MM.1S (cell line): ENCODE data around the gene CACNA1D.

Experiments used
- EZH2 ChIP-seq: fragments of 300-600 bp; sonication (generic); optimal IDR thresholded peaks from 2 replicates; pipeline ENCODE3; 2017; ENCODE audit warnings: low read depth, mild to moderate bottlenecking, antibody characterized with exemption, low read length, mixed read lengths
- EZH2phosphoT487 ChIP-seq: fragments of 300-600 bp; sonication (generic); IDR thresholded peaks from 2 replicates; pipeline ENCODE4 v1.6.1; 2018; ENCODE audit warnings: antibody characterized with exemption, low read length
- TF ChIP-seq, protein P1 (sequence below): fragments of 300-600 bp; sonication (generic); IDR thresholded peaks from 2 replicates; pipeline ENCODE4 v1.5.1; 2016; ENCODE audit warnings: antibody characterized with exemption, low read length, mixed read lengths

DNA sequence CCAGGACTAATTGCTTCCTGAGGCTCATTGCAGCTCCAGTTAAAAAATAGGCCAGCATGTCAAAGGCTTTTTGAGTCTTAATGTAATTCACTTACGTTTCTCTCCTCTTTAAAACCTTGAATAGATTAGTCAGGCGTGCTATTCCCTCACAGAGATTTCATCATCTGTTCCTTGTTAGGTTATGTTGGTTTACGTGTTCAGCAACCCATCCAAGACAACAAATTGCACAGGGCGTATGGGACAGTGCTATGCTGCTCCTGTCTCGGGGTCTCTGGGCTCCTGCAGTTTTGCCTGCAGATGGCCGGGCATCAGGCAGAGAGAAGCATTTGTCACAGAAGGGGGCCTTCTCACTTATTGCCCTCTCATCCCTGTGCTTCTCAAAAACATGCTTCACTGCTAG, 234.7 kb downstream of the CACNA1D start:
- TF ChIP-seq EZH2phosphoT487 (no peak), EZH2 (no peak)
- TF ChIP-seq, protein P1, sequence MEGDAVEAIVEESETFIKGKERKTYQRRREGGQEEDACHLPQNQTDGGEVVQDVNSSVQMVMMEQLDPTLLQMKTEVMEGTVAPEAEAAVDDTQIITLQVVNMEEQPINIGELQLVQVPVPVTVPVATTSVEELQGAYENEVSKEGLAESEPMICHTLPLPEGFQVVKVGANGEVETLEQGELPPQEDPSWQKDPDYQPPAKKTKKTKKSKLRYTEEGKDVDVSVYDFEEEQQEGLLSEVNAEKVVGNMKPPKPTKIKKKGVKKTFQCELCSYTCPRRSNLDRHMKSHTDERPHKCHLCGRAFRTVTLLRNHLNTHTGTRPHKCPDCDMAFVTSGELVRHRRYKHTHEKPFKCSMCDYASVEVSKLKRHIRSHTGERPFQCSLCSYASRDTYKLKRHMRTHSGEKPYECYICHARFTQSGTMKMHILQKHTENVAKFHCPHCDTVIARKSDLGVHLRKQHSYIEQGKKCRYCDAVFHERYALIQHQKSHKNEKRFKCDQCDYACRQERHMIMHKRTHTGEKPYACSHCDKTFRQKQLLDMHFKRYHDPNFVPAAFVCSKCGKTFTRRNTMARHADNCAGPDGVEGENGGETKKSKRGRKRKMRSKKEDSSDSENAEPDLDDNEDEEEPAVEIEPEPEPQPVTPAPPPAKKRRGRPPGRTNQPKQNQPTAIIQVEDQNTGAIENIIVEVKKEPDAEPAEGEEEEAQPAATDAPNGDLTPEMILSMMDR: no peak
